Mesendoderm (in vitro differentiated cells): Measurements from ENCODE around the gene MDFIC2. TPM values are rescaled to one million over a fixed set of nuclear protein-coding genes. Genes with fewer than 3 reads are reported as not detected.

ENCODE experiments used
- DNase-seq: peaks from one replicate; pipeline ENCODE4 v3.0.0; 2013
- H2AK5ac ChIP-seq: 2 replicates; pipeline ENCODE4 v1.6.1; 2013; ENCODE audit warnings: low read length, inconsistent platforms
- H2BK120ac ChIP-seq: 2 replicates; pipeline ENCODE4 v1.6.1; 2013; ENCODE audit warnings: low read depth, mild to moderate bottlenecking, low read length, moderate library complexity, mixed read lengths
- H2BK15ac ChIP-seq: replicated peaks from 2 replicates; pipeline ENCODE4 v1.6.1; 2013; ENCODE audit warnings: low read depth, mild to moderate bottlenecking, moderate library complexity
- H2BK5ac ChIP-seq: 2 replicates; pipeline ENCODE4 v1.6.1; 2013; ENCODE audit warnings: low read length, inconsistent platforms
- H3K18ac ChIP-seq: 2 replicates; pipeline ENCODE4 v1.6.1; 2013; ENCODE audit warnings: mild to moderate bottlenecking, low read length, mixed read lengths
- H3K23ac ChIP-seq: one replicate; pipeline ENCODE4 v1.6.1; 2013; ENCODE audit warnings: low read length
- H3K27ac ChIP-seq: 2 replicates; pipeline ENCODE4 v1.5.1; 2013; ENCODE audit warnings: low read depth, mild to moderate bottlenecking, inconsistent platforms, low read length, moderate library complexity
- H3K27me3 ChIP-seq: 2 replicates; pipeline ENCODE4 v1.6.1; 2013; ENCODE audit warnings: low read length, control low read depth, mild to moderate bottlenecking, inconsistent platforms; ENCODE audit not compliant: insufficient read depth, poor library complexity
- H3K36me3 ChIP-seq: 2 replicates; pipeline ENCODE4 v1.6.1; 2013; ENCODE audit warnings: low read length, inconsistent platforms; ENCODE audit not compliant: control insufficient read depth, insufficient read depth
- H3K4ac ChIP-seq: one replicate; pipeline ENCODE4 v1.6.1; 2013; ENCODE audit warnings: low read depth, mild to moderate bottlenecking, low read length, moderate library complexity
- H3K4me1 ChIP-seq: 2 replicates; pipeline ENCODE4 v1.6.1; 2013; ENCODE audit warnings: low read depth, low read length, inconsistent platforms; ENCODE audit not compliant: control insufficient read depth
- H3K4me2 ChIP-seq: 2 replicates; pipeline ENCODE4 v1.6.1; 2013; ENCODE audit warnings: low read length
- H3K4me3 ChIP-seq: 2 replicates; pipeline ENCODE4 v1.5.1; 2013; ENCODE audit warnings: mild to moderate bottlenecking, low read length
- H3K56ac ChIP-seq: one replicate; pipeline ENCODE4 v1.6.1; 2013; ENCODE audit warnings: low read length
- H3K79me1 ChIP-seq: 2 replicates; pipeline ENCODE4 v1.6.1; 2013; ENCODE audit warnings: low read length, inconsistent platforms
- H3K79me2 ChIP-seq: 2 replicates; pipeline ENCODE4 v1.6.1; 2013; ENCODE audit warnings: mild to moderate bottlenecking, low read length; ENCODE audit not compliant: control insufficient read depth, insufficient read depth
- H3K9ac ChIP-seq: 2 replicates; pipeline ENCODE4 v1.6.1; 2013; ENCODE audit warnings: low read length, inconsistent platforms
- H4K5ac ChIP-seq: one replicate; pipeline ENCODE4 v1.6.1; 2013; ENCODE audit warnings: low read length
- H4K8ac ChIP-seq: one replicate; pipeline ENCODE4 v1.6.1; 2013; ENCODE audit warnings: low read depth, mild to moderate bottlenecking, control low read depth, low read length, moderate library complexity
- WGBS: extraction: QIAGEN DNeasy Blood & Tissue Kit; methylation state at CpG from one replicate; pipeline ENCODE4 v1.1.7; 2013; ENCODE audit warnings: low lambda C conversion rate, missing lambda C conversion rate; ENCODE audit not compliant: insufficient coverage; ENCODE audit errors: extremely low coverage; 5-methylcytosine and 5-hydroxymethylcytosine counted together
- polyA plus RNA-seq, 2 experiments: library from polyadenylated mRNA; stranded (reverse); fragments of 200-250 nt; gene quantifications; one replicate each; pipeline ENCODE4 v1.2.3, GENCODE V29; 2013

Gene MDFIC2
- not detected for polyA plus RNA-seq (2013, experiment 1 of 2)
- polyA plus RNA-seq (2013, experiment 2 of 2): not detected

DNA sequence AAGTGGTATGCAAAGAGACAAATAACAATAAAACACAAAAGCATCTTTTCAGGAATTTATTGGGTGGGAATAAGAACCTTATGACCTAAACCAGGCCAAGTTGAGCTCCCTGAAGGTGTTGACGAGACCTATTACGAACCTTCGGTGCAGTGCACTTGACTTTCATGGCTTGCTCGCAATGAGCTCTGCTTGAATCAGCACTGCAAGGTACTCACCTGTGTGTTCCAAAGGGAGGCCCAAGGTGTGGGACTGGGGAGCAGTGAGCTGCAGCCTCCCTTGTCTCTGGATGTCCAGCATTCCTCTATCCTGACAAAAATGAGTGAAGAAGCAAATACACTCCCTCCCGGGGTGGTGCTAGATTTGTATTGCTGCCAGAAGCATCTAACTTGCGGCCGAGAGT is at the start of gene MDFIC2:
TSS of gene MDFIC2 (minus strand) at position 303 of the 400 bp plus-strand sequence. CDS start 665 bp downstream, outside the sequence.
- no peaks in the 10 kb centered on the region for H3K79me2 ChIP-seq
- H3K9ac ChIP-seq: no peak within 1 kb of the TSS
- no peak within 1 kb of the TSS for H2BK5ac ChIP-seq
- no peak within 1 kb of the TSS for H3K56ac ChIP-seq
- no peak within 1 kb of the TSS for H2BK120ac ChIP-seq
- no peak within 1 kb of the TSS for H2AK5ac ChIP-seq
- no peak within 1 kb of the TSS for H3K27ac ChIP-seq
- peak; percentile 10 for DNase-seq
- no peak within 1 kb of the TSS for H3K23ac ChIP-seq
- no peak within 1 kb of the TSS for H4K8ac ChIP-seq
- no peak within 1 kb of the TSS for H4K5ac ChIP-seq
- H3K4ac ChIP-seq: no peak within 1 kb of the TSS
- H3K4me2 ChIP-seq: no peak within 1 kb of the TSS
- no peak within 1 kb of the TSS for H3K4me3 ChIP-seq
- no peaks in the 10 kb centered on the region for H3K4me1 ChIP-seq
- no peaks in the 10 kb centered on the region for H3K36me3 ChIP-seq
- no CpG with 5 or more reads among the region's 7 CpGs for WGBS
- no peaks in the 10 kb centered on the region for H3K27me3 ChIP-seq
- H2BK15ac ChIP-seq: no peak within 1 kb of the TSS
- H3K18ac ChIP-seq: no peak within 1 kb of the TSS
- no peaks in the 10 kb centered on the region for H3K79me1 ChIP-seq

DNA sequence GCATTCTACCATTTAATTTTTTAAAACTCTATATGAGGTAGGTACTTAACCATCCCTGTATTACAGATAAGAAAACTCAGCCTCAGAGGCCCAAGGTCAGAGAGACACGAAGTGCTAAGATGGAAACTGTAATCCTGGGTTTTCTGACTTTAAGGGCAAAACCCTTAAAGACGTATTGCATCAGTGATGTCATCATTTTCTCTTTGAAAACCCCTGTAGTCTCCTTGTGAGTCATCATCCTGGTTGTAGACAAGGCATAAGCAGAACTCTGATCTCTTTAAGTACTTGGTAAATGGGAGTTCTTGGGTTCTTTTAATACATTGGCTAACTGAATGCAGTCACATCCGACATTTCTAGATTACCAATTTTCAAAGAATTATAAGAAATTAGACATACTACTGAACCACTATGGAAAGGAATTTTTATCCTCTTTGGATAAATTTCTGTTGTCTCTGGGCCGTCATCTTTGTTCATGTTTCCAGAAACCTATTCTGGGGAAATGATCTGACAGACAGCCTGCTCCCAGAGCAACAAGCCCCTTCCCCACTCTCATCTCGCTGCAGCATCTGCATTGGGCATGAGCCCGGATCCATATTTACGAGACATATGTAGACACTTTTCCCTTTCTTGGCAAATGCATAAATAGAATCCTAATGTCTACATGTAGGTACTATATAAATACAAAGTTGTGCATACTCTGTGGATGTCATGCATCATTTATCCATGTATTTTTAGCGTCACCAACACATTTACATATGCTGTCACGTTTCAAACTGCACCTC is 48.7 kb upstream of the MDFIC2 start:
- Histone ChIP-seq H3K79me1 (no peaks in the 10 kb centered on the region), H3K79me2 (no peaks in the 10 kb centered on the region), H3K27ac (no peak overlapping the region), H3K4me2 (no peak overlapping the region), H3K18ac (no peak overlapping the region), H2BK5ac (no peak overlapping the region), H2AK5ac (no peak overlapping the region), H3K9ac (no peak overlapping the region), H3K27me3 (no peaks in the 10 kb centered on the region), H2BK120ac (no peak overlapping the region), H4K8ac (no peak overlapping the region), H3K4ac (no peak overlapping the region), H3K4me3 (no peak overlapping the region), H2BK15ac (no peak overlapping the region), H4K5ac (no peak overlapping the region), H3K4me1 (no peaks in the 10 kb centered on the region), H3K36me3 (no peaks in the 10 kb centered on the region), H3K56ac (no peak overlapping the region), H3K23ac (no peak overlapping the region)
- WGBS: no CpG with 5 or more reads among the region's 9 CpGs
- DNase-seq: peak; percentile 59

DNA sequence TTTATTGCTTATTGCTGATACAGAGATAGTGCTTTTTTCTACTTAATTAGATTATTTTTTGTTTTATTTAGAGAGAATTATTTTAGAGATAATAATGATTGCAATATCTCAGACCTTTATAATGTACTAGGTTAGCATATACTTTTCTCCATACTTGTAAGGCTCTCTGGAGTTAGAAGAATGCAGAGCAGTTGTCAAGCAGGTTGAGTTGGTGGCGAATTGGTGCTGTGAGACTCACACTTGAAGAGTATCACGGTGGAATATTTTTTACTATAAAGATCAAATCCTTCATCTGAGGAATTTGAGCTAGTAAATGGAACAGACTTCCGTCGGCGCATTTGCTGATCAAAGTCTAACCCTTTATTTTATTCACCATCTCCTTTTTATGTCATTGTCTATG is 47.3 kb upstream of the MDFIC2 start:
- H2AK5ac ChIP-seq: no peak overlapping the region
- H2BK5ac ChIP-seq: no peak overlapping the region
- no peak overlapping the region for H3K23ac ChIP-seq
- H3K27me3 ChIP-seq: no peaks in the 10 kb centered on the region
- no peak overlapping the region for H2BK120ac ChIP-seq
- H3K79me1 ChIP-seq: no peaks in the 10 kb centered on the region
- no peak overlapping the region for H3K4me3 ChIP-seq
- no peak overlapping the region for H3K4me2 ChIP-seq
- no peak overlapping the region for H4K5ac ChIP-seq
- no peaks in the 10 kb centered on the region for H3K4me1 ChIP-seq
- no peak overlapping the region for H3K18ac ChIP-seq
- H3K79me2 ChIP-seq: no peaks in the 10 kb centered on the region
- H3K56ac ChIP-seq: no peak overlapping the region
- no CpG with 5 or more reads among the region's 5 CpGs for WGBS
- H3K9ac ChIP-seq: no peak overlapping the region
- no peak overlapping the region for H4K8ac ChIP-seq
- DNase-seq: no peak
- H3K27ac ChIP-seq: no peak overlapping the region
- H3K36me3 ChIP-seq: no peaks in the 10 kb centered on the region
- no peak overlapping the region for H3K4ac ChIP-seq
- no peak overlapping the region for H2BK15ac ChIP-seq

DNA sequence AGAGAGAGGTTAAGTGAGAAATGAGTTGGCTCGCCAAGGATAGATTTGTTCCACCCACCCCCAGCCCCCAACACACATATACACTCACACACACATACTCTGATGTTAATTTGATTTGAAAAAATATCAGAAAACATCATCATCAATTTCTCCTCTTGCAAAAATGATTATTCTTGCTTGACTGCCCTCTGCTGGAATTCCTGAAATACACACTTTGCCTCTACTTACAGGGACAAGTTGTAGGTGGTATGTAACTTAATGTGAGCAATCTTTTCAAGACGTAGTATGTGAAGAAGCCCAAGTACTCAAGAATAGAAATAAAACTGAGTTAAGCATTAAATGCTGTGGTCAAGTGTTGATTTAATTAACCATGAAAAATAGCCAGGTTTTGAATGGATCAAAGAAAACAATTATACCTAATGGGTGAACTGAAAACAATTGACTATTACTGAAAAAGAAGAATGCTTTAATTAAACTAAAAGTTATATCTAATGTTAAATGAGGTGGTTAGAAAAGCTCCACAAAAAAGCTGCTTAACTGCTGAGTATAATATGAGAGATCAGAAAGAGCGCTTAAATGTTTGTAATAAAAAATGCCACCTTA is 46.6 kb upstream of the MDFIC2 start:
- no CpG with 5 or more reads among the region's 3 CpGs for WGBS
- no peak overlapping the region for H2BK15ac ChIP-seq
- H3K79me1 ChIP-seq: no peaks in the 10 kb centered on the region
- H3K9ac ChIP-seq: no peak overlapping the region
- no peaks in the 10 kb centered on the region for H3K27me3 ChIP-seq
- H2BK5ac ChIP-seq: no peak overlapping the region
- H3K36me3 ChIP-seq: no peaks in the 10 kb centered on the region
- H3K27ac ChIP-seq: no peak overlapping the region
- no peak overlapping the region for H3K4me3 ChIP-seq
- H3K18ac ChIP-seq: no peak overlapping the region
- H3K23ac ChIP-seq: no peak overlapping the region
- H4K8ac ChIP-seq: no peak overlapping the region
- no peak overlapping the region for H2BK120ac ChIP-seq
- no peak overlapping the region for H4K5ac ChIP-seq
- H3K79me2 ChIP-seq: no peaks in the 10 kb centered on the region
- no peaks in the 10 kb centered on the region for H3K4me1 ChIP-seq
- H3K4ac ChIP-seq: no peak overlapping the region
- H3K4me2 ChIP-seq: no peak overlapping the region
- H3K56ac ChIP-seq: no peak overlapping the region
- DNase-seq: peak; percentile 53
- no peak overlapping the region for H2AK5ac ChIP-seq

DNA sequence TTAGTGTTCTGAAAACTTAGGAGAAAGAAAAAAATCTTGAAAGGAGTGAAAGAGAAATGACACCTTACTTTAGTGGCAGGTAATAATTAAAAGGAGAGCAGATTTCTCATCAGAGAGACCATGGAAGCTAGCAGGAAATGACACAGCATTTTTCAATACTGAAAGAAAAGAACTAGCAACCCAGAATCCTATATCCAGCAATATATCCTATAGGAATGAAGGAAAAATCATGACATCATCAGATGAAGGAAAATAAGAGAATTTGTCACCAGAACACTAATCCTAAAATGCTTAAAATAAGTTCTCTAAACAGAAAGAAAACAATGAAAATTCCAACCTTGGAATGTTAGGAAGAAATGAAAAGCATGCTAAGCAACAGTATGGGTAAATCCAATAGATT is 39.8 kb upstream of the MDFIC2 start:
- Histone ChIP-seq H3K79me2 (no peaks in the 10 kb centered on the region), H3K23ac (no peak overlapping the region), H3K4ac (no peak overlapping the region), H3K4me3 (no peak overlapping the region), H3K27me3 (no peaks in the 10 kb centered on the region), H3K4me1 (no peaks in the 10 kb centered on the region), H3K18ac (no peak overlapping the region), H2BK120ac (no peak overlapping the region), H2AK5ac (no peak overlapping the region), H3K9ac (no peak overlapping the region), H2BK15ac (no peak overlapping the region), H3K27ac (no peak overlapping the region), H2BK5ac (no peak overlapping the region), H3K36me3 (no peaks in the 10 kb centered on the region), H4K8ac (no peak overlapping the region), H3K79me1 (no peaks in the 10 kb centered on the region), H4K5ac (no peak overlapping the region), H3K56ac (no peak overlapping the region), H3K4me2 (no peak overlapping the region)
- DNase-seq: peak; percentile 10
